Measurements from ENCODE around the gene ALCAM.

DNA sequence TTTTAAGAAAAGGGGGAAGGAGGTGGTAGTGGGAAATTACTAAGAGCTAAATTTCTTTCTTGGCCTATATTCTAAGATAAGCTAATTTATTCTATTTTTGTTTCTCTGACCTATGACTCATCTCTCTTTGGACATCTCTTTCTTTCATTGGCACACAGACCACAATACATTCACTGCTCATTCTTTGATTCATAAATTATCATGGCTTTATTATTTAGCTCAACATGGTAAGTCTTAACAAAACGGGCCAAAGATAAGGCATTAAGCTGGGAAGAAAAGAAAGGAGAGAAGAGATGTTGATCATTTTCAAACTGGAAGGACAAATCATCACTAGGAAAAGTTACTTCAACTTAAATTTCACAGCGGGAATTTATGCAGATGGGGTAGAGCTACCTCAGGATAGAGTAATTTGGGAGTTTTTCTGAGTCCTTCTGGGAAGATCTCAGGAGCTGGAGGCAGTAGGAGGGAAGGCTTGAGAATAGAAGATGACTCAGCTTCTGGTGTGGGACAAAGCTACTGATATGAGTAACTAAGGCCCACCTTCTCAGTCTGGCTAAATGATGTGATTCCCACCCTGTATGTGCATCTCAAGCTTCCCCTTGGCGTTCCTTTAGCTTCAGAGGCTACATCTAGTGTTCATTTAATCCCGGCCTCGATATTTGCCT lies 7.5 kb upstream of the ALCAM start:
- TF ChIP-seq CTCF (IDR thresholded peaks at IDR 0.05) (no peak), ZFX (IDR thresholded peaks at IDR 0.05; ENCODE audit: borderline replicate concordance) (no peak)
